HG02571 (cell line): ENCODE results near the gene ZC3H13.

Experiments used
- ATAC-seq: cut with Tn5 transposase; IDR thresholded peaks from one replicate; pipeline ENCODE4 v1.9.1; 2021; ENCODE audit warnings: mild to moderate bottlenecking, moderate library complexity; ENCODE audit not compliant: unreplicated experiment

The ZC3H13 gene

GRCh38 chr13:46062185-46062584 lies 9.6 kb upstream of the ZC3H13 start:
- ATAC-seq, result no peak

- no peak for ATAC-seq
Observed at GRCh38 chr13:46059405-46059804, 6.9 kb upstream of the ZC3H13 start.

- no peak for ATAC-seq
Observed at GRCh38 chr13:46058268-46058667, 5.7 kb upstream of the ZC3H13 start.

GRCh38 chr13:46057256-46058015 lies 4.9 kb upstream of the ZC3H13 start:
- no peak for ATAC-seq

- ATAC-seq, result no peak
Observed at GRCh38 chr13:46053162-46054012, 841 bp upstream of the ZC3H13 start.

- no peak for ATAC-seq
Observed at GRCh38 chr13:46051968-46052318, 603 bp downstream of the ZC3H13 start.

- ATAC-seq, result no peak
Observed at GRCh38 chr13:46050771-46051170, 1.8 kb downstream of the ZC3H13 start.

- no peak for ATAC-seq
Observed at GRCh38 chr13:46045424-46045823, 7.1 kb downstream of the ZC3H13 start.

GRCh38 chr13:46043647-46044046 lies 8.9 kb downstream of the ZC3H13 start:
- ATAC-seq, result no peak

- no peak for ATAC-seq
Observed at GRCh38 chr13:46041419-46041839, 11.1 kb downstream of the ZC3H13 start.

GRCh38 chr13:46040763-46041162 lies 11.8 kb downstream of the ZC3H13 start:
- ATAC-seq, result no peak

GRCh38 chr13:46039411-46040182 lies 12.9 kb downstream of the ZC3H13 start:
- ATAC-seq, result no peak

GRCh38 chr13:46038296-46038695 lies 14.2 kb downstream of the ZC3H13 start:
- no peak for ATAC-seq

GRCh38 chr13:46035066-46035465 lies 17.5 kb downstream of the ZC3H13 start:
- no peak for ATAC-seq

- ATAC-seq, result no peak
Observed at GRCh38 chr13:46032341-46032740, 20.2 kb downstream of the ZC3H13 start.

- no peak for ATAC-seq
Observed at GRCh38 chr13:46031581-46032263, 20.8 kb downstream of the ZC3H13 start.

GRCh38 chr13:46025157-46025556 lies 27.4 kb downstream of the ZC3H13 start:
- ATAC-seq, result no peak

- no peak for ATAC-seq
Observed at GRCh38 chr13:46022481-46022880, 30.1 kb downstream of the ZC3H13 start.

GRCh38 chr13:46016216-46016615 lies 36.3 kb downstream of the ZC3H13 start:
- no peak for ATAC-seq

- ATAC-seq, result no peak
Observed at GRCh38 chr13:46015366-46015765, 37.2 kb downstream of the ZC3H13 start.

- ATAC-seq, result no peak
Observed at GRCh38 chr13:46012404-46012803, 40.1 kb downstream of the ZC3H13 start.
